ENCODE results near the gene SPEF1.

The SPEF1 gene

GRCh38 chr20:3730803-3731672 is 50.2 kb downstream of the SPEF1 start:
- Histone ChIP-seq H3K9ac (ENCODE audit: low read length in 5 of 5) (peak overlapping the region in 1 of 5 donors; percentile 35), H3K27ac (ENCODE audit: low read depth, low read length) (peak overlapping the region; percentile 65), H3K9me3 (ENCODE audit: control insufficient read depth in 5 of 5, low read length in 5 of 5) (no peaks in the 10 kb centered on the region), H3K4me1 (ENCODE audit: control insufficient read depth in 5 of 5, insufficient read depth in 5 of 5, low read length in 5 of 5) (peaks cover 5 to 83% (median 53%) of the 10 kb centered on the region in 5 donors), H3K36me3 (ENCODE audit: control insufficient read depth in 5 of 5, insufficient read depth in 5 of 5, low read length in 5 of 5) (peaks cover 0 to 5% (median 0%) of the 10 kb centered on the region in 5 donors), H3K27me3 (ENCODE audit: control insufficient read depth in 5 of 5, insufficient read depth in 4 of 5, low read length in 5 of 5) (peaks cover 8 to 26% (median 24%) of the 10 kb centered on the region in 5 donors), H3K4me3 (ENCODE audit: low read depth in 1 of 5, low read length in 5 of 5) (no peak overlapping the region)

DNA sequence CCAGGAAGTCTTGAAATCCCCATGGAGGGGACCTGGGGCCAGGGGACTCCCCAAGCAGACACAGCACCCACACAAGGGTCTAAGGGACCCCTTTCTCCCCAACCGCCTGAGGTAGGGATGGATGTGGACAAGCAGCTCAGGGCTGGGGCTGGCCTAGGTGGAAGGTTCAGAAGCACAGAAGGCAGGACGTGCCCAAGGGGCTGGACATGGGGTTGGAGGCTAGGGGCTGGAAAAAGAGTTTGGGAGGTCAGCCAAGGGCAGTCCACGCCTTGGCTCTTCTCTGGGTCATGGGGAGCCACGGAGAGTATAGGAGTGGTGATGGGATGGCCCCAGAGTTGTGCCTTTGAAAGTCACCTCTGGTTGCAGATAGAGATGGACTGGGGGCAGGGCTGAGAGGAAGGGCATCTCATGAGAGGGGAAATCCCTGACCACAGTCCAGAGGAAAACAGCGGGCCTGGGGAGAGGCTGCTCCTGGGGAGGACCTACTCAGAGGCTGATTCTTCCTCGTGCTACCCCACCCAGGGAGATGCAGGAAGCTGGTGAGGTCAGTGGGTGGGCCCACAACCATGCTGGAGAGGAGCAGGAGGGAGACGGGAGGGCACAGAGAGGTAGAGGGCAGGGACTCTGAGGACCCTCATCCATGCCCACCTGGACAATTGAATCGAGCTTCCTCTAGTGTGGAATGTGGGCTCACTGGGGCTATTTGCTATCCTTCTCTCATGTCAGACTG is 51.3 kb downstream of the SPEF1 start:
- Histone ChIP-seq H3K9ac (ENCODE audit: low read length in 5 of 5) (peak overlapping the region in 1 of 5 donors; percentile 17), H3K36me3 (ENCODE audit: control insufficient read depth in 5 of 5, insufficient read depth in 5 of 5, low read length in 5 of 5) (no peaks in the 10 kb centered on the region), H3K4me3 (ENCODE audit: low read depth in 1 of 5, low read length in 5 of 5) (no peak overlapping the region), H3K9me3 (ENCODE audit: control insufficient read depth in 5 of 5, low read length in 5 of 5) (no peaks in the 10 kb centered on the region), H3K4me1 (ENCODE audit: control insufficient read depth in 5 of 5, insufficient read depth in 5 of 5, low read length in 5 of 5) (peaks cover 5 to 77% (median 53%) of the 10 kb centered on the region in 5 donors), H3K27me3 (ENCODE audit: control insufficient read depth in 5 of 5, insufficient read depth in 4 of 5, low read length in 5 of 5) (peaks cover 8 to 26% (median 24%) of the 10 kb centered on the region in 5 donors), H3K27ac (ENCODE audit: low read depth, low read length) (peak overlapping the region; percentile 27)

DNA sequence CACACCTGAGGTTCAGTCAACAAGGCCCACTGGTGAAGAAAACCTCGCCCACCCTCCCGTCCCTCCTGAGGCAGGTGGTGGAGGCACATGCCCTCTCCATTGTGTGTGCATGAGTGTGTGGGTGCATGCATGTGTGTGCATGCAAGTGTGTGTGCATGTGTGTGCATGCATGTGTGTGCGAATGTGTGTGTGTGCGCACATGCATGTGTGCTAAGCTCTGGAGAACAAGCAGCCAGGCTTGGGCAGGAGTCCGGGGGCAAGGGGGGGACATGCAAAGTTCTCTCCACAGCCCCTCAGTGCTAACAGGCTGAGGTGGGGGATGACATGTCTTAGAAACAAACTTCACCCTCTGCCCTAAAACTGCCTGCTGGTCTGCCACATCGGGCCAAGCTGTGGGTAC is 51.9 kb downstream of the SPEF1 start:
- Histone ChIP-seq H3K36me3 (ENCODE audit: control insufficient read depth in 5 of 5, insufficient read depth in 5 of 5, low read length in 5 of 5) (no peaks in the 10 kb centered on the region), H3K27ac (ENCODE audit: low read depth, low read length) (peak overlapping the region; percentile 65), H3K9ac (ENCODE audit: low read length in 5 of 5) (no peak overlapping the region), H3K9me3 (ENCODE audit: control insufficient read depth in 5 of 5, low read length in 5 of 5) (no peaks in the 10 kb centered on the region), H3K27me3 (ENCODE audit: control insufficient read depth in 5 of 5, insufficient read depth in 4 of 5, low read length in 5 of 5) (peaks cover 8 to 26% (median 24%) of the 10 kb centered on the region in 5 donors), H3K4me1 (ENCODE audit: control insufficient read depth in 5 of 5, insufficient read depth in 5 of 5, low read length in 5 of 5) (peaks cover 5 to 72% (median 51%) of the 10 kb centered on the region in 5 donors), H3K4me3 (ENCODE audit: low read depth in 1 of 5, low read length in 5 of 5) (no peak overlapping the region)

DNA sequence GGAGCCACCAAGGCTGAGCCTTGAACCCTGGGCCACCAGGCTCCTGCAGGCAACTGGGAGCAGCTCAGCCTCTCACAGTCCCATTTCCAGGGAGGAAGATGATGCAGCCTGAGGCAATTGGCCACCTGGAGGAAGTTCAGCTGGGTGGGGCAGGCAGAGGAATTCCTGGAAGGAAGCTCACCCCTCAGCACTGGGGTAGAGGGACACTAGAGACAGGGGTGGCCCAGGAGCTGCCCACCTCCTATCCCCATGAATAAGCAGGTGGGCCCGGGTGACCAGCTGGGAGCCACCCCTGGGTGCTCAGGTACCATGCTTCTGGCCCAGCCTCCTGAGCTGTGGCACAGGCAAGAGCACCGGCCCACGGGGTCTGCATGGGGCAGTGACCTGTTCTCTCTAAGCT is 52.4 kb downstream of the SPEF1 start:
- H3K4me1 ChIP-seq (ENCODE audit: control insufficient read depth in 5 of 5, insufficient read depth in 5 of 5, low read length in 5 of 5) = peaks cover 5 to 67% (median 46%) of the 10 kb centered on the region in 5 donors
- peaks cover 8 to 24% (median 22%) of the 10 kb centered on the region in 5 donors for H3K27me3 ChIP-seq (ENCODE audit: control insufficient read depth in 5 of 5, insufficient read depth in 4 of 5, low read length in 5 of 5)
- no peaks in the 10 kb centered on the region for H3K9me3 ChIP-seq (ENCODE audit: control insufficient read depth in 5 of 5, low read length in 5 of 5)
- H3K36me3 ChIP-seq (ENCODE audit: control insufficient read depth in 5 of 5, insufficient read depth in 5 of 5, low read length in 5 of 5) = no peaks in the 10 kb centered on the region
- H3K4me3 ChIP-seq (ENCODE audit: low read depth in 1 of 5, low read length in 5 of 5) = peak overlapping the region in 1 of 5 donors; percentile 22
- no peak overlapping the region for H3K9ac ChIP-seq (ENCODE audit: low read length in 5 of 5)
- peak overlapping the region; percentile 65 for H3K27ac ChIP-seq (ENCODE audit: low read depth, low read length)

- peak overlapping the region in 1 of 5 donors; percentile 28 for H3K9ac ChIP-seq (ENCODE audit: low read length in 5 of 5)
These were observed 52.9 kb downstream of the SPEF1 start for GRCh38 chr20:3728354-3728753.

More at GRCh38 chr20:3728354-3728753, 52.9 kb downstream of the SPEF1 start:
- no peaks in the 10 kb centered on the region for H3K9me3 ChIP-seq (ENCODE audit: control insufficient read depth in 5 of 5, low read length in 5 of 5)
- peak overlapping the region; percentile 65 for H3K27ac ChIP-seq (ENCODE audit: low read depth, low read length)
- H3K36me3 ChIP-seq (ENCODE audit: control insufficient read depth in 5 of 5, insufficient read depth in 5 of 5, low read length in 5 of 5) = no peaks in the 10 kb centered on the region
- H3K4me1 ChIP-seq (ENCODE audit: control insufficient read depth in 5 of 5, insufficient read depth in 5 of 5, low read length in 5 of 5) = peaks cover 5 to 62% (median 42%) of the 10 kb centered on the region in 5 donors
- no peak overlapping the region for H3K4me3 ChIP-seq (ENCODE audit: low read depth in 1 of 5, low read length in 5 of 5)
- peaks cover 8 to 23% (median 17%) of the 10 kb centered on the region in 5 donors for H3K27me3 ChIP-seq (ENCODE audit: control insufficient read depth in 5 of 5, insufficient read depth in 4 of 5, low read length in 5 of 5)
